ENCODE measurements around the gene MPEG1. TPM values are rescaled to one million over a fixed set of nuclear protein-coding genes. Genes with fewer than 3 reads are reported as not detected.

Gene MPEG1
- total and polyA plus RNA-seq, 9 donors = 1.8 to 28.5 (median 3.9) TPM

DNA sequence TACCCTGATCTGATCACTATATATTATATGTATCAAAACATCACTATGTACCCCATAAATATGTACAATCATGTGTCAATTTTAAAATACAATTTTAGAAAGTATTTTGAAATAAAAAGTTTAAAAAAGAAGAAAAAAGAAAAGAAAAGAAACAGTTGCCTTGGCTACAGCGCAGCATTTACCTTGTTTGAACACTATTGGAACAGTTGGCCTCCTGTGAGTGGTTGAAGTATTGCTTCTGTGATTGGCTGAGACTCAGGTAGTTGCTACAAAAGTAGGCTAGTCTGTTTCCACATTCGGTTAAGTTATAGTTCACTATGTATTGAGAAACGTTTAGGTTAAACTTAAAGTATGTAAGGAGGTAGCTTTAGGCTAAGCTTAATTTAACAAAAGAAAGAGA is 48.7 kb downstream of the MPEG1 start:
- TF ChIP-seq EP300 (IDR thresholded peaks at IDR 0.05) = no peak
- no peak for TF ChIP-seq CTCF (IDR thresholded peaks at IDR 0.05)
- TF ChIP-seq POLR2A (IDR thresholded peaks at IDR 0.05) = no peak
- Histone ChIP-seq H3K36me3 (no peaks in the 10 kb centered on the region), H3K4me1 (ENCODE audit: insufficient read depth) (no peaks in the 10 kb centered on the region), H3K27ac (no peak overlapping the region), H3K27me3 (no peaks in the 10 kb centered on the region), H3K9me3 (no peaks in the 10 kb centered on the region), H3K4me3 (no peak overlapping the region)
- 65 to 87% (median 66%) methylated on average over 3 of the region's 3 CpGs for WGBS, 3 donors
- intact Hi-C loops (cut with DNase I) = no loop called here
- no peak for DNase-seq

Small RNAs within 50 kb of the gene (small RNA-seq; reads per million reads assigned to genes)
- not detected for gene RN7SL42P

Other genes starting within 250 kb of the MPEG1 start
- gene GLYATL1B, start 126.6 kb downstream of the MPEG1 start, total RNA-seq = not detected
- gene GLYATL1B, start 126.6 kb downstream of the MPEG1 start, polyA plus RNA-seq = not detected
- gene FAM111B, start 105.7 kb downstream of the MPEG1 start, total RNA-seq = 1 to 10 TPM in 1 of 7 donors, under 1 TPM in 4, not detected in 2; 0.12 to 1.9 (median 0.18) TPM
- gene FAM111B, start 105.7 kb downstream of the MPEG1 start, polyA plus RNA-seq = under 1 TPM; 0.13 to 0.25 TPM
- gene FAM111A, start 70.1 kb downstream of the MPEG1 start, total RNA-seq = 10 to 100 TPM; 17.5 to 26.5 (median 20.4) TPM
- 10 to 100 TPM; 10.6 to 22.1 TPM for gene FAM111A, start 70.1 kb downstream of the MPEG1 start, polyA plus RNA-seq
- 10 to 100 TPM in 6 of 7 donors, 1 to 10 TPM in 1; 6.1 to 20.3 (median 16.8) TPM for gene DTX4, start 40.8 kb downstream of the MPEG1 start, total RNA-seq
- 10 to 100 TPM; 18.5 to 21.5 TPM for gene DTX4, start 40.8 kb downstream of the MPEG1 start, polyA plus RNA-seq
- not detected for gene OR5AN1, start 146.0 kb upstream of the MPEG1 start, total RNA-seq
- gene OR5AN1, start 146.0 kb upstream of the MPEG1 start, polyA plus RNA-seq = not detected
- gene OR5A2, start 213.5 kb upstream of the MPEG1 start, total RNA-seq = not detected
- gene OR5A2, start 213.5 kb upstream of the MPEG1 start, polyA plus RNA-seq = not detected
- gene OR5A1, start 223.5 kb upstream of the MPEG1 start, total RNA-seq = not detected
- not detected for gene OR5A1, start 223.5 kb upstream of the MPEG1 start, polyA plus RNA-seq
- gene OR4D6, start 244.0 kb upstream of the MPEG1 start, total RNA-seq = not detected
- not detected for gene OR4D6, start 244.0 kb upstream of the MPEG1 start, polyA plus RNA-seq

All from ovary (tissue), 9 donors.